ENCODE results near the gene ADAM33. TPM values are rescaled to one million over a fixed set of nuclear protein-coding genes. Genes with fewer than 3 reads are reported as not detected.
A peak's percentile ranks its signal among the peaks of the same experiment; 100 is the strongest.

Gene ADAM33
- total RNA-seq, 1 donor from 2014 or later = 12.6 TPM

DNA sequence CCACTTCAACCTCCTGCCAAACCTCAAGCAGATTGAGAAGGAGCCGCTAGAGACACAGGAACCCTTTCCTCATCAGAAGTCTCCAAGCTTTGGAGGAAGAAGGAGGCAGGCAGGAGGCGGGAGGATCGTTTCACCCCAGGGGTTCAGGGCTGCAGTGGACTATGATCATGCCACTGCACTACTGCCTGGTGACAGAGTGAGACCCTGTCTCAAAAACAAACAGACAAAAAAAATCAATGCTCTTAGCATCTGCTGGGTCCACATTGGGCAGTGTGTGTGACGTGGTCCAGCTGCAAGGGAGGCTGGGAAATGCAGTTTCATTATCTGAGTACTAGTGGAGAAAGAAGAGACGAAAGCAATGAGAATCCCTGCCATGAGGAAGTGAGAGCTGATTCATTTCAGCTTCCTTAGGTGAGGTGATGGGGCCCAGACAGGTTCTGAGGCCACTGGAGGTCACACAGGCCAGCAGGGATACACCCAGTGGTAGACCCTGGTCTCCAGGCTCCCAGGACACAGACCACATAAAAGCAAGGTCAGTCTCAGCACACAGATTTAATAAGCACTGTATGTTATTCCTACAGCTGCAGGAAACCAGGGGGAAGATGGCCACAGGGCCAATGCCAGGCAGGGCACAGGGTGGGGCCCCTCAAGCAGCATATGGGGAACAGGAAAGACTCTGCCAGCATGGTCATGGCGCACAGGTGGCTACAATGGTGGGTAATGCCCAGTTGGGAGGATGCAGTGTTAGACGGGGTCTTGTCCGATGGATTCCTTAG, 22.9 kb downstream of the ADAM33 start:
- no peak for DNase-seq
- ATAC-seq (ENCODE audit: poor library complexity) = no peak
- intact Hi-C loops (cut with DNase I) = no loop called here

GRCh38 chr20:3658019-3658715, 23.6 kb downstream of the ADAM33 start:
- no peak for ATAC-seq (ENCODE audit: poor library complexity)
- no peak for DNase-seq
- intact Hi-C loops (cut with DNase I) = no loop called here

DNA sequence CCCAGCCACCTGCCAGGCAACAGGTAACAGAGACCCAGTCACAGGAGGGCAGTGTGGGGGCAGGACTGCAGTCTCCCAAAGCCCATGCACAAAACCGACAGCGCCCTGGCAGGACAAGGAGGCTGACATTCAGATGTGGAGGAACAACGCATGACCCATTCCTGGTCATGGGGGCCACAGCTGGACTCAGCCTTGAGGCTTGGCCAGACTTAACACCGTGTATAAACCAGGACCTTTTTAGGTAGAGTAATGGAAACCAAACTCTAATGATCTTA, 26.7 kb downstream of the ADAM33 start:
- ATAC-seq (ENCODE audit: poor library complexity) = no peak
- intact Hi-C loops (cut with DNase I) = no loop called here
- no peak for DNase-seq

DNA sequence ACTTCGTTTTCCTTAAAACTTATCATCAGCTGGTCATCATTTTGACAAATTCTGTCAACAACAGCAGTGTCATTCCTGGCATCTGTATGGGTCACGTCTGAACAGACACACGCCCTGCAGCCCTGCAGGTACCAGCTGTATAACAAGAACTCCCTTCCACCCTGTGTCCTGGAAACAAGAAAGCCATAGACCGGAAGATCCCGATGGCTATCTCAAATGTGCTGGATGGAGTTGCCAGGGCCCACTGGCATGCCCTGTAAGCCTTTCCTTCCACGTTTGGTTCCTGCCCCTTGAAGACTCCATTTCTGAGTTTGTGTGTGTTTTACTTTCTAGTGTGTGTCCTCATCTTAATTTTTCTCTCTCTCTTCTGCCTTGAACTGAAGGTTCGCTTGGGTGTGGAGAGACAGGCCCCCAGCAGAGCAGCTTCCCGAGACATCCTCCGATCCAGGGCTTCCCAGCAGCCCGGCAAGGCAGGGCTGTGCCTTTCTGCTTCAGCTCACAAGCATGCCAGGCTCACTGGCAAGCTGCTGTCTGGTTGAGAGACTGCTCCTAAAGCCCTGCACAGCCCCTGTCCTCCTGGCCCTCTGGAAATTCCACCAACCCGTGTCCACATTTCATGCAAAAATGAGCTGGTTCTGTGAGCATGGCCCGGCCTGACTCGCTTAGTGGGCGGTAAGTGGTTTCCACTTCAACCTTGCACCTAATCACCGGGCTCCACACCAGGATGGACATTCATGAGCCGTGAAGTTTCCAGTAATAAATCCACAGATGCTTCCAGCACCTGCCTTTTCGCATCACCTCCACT, 27.3 kb downstream of the ADAM33 start:
- intact Hi-C loops (cut with DNase I) = no loop called here
- no peak for DNase-seq
- no peak for ATAC-seq (ENCODE audit: poor library complexity)

DNA sequence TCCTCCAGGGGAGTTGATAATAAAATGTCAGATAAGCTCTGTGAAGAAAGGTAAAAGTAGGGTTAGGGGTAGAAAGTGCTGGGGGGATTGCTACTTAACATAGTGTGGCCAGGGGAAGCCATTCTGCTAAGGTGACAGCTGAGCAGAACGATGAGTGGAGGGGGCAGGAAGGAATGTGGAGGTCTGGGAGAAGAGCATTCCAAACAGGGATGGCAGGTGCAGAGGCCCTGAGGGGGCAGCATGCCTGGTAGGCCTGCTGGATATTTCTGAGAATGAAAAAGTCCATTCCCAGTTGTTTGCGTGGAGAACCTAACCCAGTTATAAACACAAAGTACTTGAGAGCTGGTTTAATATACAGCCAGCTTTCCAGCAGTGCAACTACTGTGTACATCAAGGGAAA, 27.9 kb downstream of the ADAM33 start:
- intact Hi-C loops (cut with DNase I) = no loop called here
- ATAC-seq (ENCODE audit: poor library complexity) (no peak), DNase-seq (no peak)

DNA sequence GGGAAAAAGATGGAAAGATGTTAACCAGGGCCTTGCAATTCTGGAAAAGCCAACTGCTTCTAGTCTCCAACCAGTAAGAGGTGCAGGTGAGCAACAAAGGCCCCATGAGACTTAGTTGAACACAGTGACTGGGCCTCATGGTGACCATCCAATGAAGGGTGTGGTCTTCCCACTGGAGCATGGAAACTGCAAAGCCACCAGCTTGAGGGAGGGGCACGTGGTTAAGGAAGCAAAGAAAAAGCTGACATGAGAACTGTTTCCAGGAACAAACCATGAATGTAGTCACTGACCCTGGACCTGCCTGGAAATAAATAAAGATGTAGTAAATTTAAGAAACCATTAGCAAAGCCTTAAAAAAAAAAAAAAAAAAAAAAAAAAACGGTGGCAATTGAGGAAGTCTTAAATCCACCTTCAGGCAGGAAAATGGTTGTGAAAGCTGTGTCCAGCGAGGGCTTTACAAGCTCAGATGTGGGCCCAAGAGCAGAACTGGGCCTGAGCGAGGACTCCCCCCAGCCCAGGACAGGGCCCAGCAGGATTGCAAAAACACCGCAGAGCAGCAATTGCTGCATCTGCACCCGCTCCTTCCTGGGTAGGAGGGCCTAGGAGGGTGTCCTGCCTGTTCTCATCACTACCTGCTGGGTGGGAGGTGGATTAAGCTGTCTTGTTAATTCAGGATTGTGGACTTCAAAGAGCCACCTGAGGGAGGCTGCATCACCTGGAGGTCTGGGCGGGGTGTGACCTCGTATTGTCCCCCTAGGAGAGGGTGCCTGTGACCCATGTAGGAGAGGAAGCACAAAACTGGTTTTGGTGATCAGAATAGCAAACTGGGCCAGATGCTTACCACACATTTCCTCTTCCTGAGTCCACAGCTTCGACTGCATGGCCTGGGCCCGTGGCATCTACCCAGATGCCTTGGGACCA, 28.9 kb downstream of the ADAM33 start:
- DNase-seq (no peak), ATAC-seq (ENCODE audit: poor library complexity) (peak; percentile 12)
- intact Hi-C loops (cut with DNase I) = no loop called here

- ATAC-seq (ENCODE audit: poor library complexity) = no peak
- DNase-seq = no peak
- intact Hi-C loops (cut with DNase I) = no loop called here
Measured at GRCh38 chr20:3652221-3652620, 29.6 kb downstream of the ADAM33 start.

DNA sequence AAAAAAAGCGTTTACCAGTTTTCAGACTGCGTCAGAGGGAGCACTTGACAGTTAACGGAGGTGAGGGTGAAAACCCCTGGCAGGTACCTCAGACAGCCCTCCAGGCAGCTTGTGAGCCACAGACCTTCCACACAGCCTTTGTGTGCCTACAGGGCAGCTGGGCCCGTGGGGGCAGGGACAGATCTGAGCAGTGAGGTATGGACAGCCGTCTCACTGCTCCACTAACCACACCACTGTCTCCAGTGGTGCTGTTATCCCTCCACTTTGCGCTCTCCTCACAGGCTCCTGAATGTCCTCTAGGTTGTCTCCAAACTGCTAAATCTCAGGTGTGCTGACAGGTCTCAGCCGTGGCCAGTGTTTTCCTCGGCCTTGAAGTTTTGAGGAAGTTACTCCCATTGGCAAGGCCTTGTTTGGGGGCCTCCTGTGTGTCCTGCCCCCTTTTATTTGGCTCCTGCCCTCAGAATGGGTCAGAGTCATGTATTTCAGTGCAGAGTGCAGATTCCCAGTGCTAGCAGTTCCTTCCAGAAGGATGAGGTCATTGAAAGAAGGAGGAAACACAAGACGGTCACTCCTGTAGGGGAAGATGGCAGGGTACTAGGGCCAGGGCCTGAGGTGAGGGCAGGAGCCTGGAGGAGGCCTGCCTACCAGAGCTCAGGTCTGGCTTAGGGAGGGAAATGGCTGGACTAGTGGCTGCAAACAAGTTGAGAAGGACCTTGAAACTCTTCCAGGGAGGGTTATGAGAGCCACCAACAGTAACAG, 30.4 kb downstream of the ADAM33 start:
- DNase-seq (no peak), ATAC-seq (ENCODE audit: poor library complexity) (no peak)
- intact Hi-C loops (cut with DNase I) = no loop called here

DNA sequence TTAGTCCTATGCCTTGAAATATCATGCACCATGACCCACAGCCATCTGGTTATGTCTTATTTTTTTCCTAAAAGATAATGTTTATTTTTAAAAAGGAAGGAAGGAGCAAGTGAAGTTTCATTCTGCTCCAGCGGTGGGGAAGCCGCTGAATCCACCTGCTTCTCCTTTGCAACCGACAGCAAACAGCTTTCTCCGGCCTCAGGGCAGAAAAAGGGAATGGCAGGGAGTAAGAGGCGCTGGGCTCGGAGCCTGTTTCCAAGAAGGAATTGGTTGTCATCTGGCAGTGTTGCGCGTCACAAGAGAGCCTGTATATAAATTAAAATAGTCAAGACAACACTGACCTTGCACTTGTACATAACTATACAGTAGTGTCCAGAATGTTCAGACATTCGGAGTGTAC, 32.9 kb downstream of the ADAM33 start:
- no peak for ATAC-seq (ENCODE audit: poor library complexity)
- intact Hi-C loops (cut with DNase I) = no loop called here

DNA sequence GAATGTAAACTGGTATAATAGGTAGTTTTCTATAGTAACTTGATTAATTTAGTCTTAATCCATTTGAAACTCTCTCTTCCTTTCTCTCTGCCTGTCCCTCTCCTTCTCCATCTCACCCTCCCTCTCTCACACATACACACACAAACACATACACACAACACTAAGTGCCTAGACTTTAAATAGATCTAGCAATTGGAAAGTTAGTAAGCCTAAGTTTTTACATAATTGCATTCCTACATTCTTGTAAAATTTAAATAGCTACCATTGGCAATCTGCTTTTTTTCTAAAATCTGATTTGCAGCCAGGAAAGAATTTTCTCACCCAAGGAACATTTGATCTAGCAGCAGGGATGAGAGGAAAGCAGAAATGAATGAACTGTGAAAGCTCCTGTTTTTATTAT, 34.3 kb downstream of the ADAM33 start:
- ATAC-seq (ENCODE audit: poor library complexity) = no peak
- intact Hi-C loops (cut with DNase I) = no loop called here
- no peak for DNase-seq

More for the DNA sequence above, 32.9 kb downstream of the ADAM33 start:
- DNase-seq = no peak

DNA sequence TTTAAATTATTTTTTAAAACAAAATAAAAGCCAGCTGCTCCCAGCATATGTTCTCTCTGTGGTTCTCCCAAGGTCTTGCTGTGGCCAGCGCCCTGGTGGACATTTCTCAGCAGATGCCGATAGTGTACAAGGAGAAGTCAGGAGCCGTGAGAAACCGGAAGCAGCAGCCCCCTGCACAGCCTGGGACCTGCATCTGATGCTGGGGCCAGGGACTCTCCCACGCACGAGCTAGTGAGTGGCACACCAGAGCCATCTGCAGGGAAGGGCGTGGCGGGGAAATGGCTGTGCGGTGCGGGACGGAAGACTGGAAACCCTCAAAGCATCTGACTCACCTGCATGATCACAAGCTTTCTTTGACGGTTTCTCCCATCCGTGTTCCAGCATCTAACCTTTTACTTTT, 35.2 kb downstream of the ADAM33 start:
- intact Hi-C loops (cut with DNase I) = no loop called here
- ATAC-seq (ENCODE audit: poor library complexity) = no peak
- no peak for DNase-seq

GRCh38 chr20:3646067-3646440, 35.8 kb downstream of the ADAM33 start:
- intact Hi-C loops (cut with DNase I) = no loop called here
- ATAC-seq (ENCODE audit: poor library complexity) (no peak), DNase-seq (no peak)

- intact Hi-C loops (cut with DNase I) = no loop called here
- no peak for ATAC-seq (ENCODE audit: poor library complexity)
- no peak for DNase-seq
Measured at GRCh38 chr20:3645309-3646066, 36.3 kb downstream of the ADAM33 start.

DNA sequence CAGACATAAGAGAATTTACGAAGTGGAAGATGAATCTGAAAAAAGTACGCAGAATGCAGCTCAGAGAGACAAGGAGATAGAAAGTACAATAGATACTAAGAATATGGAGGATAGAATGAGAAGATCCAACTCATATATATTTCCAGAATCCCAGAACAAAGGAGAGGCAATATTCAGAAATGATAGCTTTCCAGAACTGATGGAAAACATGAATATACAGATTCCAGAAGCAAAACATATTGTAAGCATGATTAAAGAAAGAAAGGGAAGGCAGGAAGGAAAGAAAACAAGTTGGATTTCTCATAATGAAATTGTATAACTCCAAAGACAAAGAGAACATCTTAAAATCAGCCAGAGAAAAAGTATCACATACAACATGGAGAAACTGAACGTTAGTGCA, 41.6 kb downstream of the ADAM33 start:
- DNase-seq = no peak
- no peak for ATAC-seq (ENCODE audit: poor library complexity)
- intact Hi-C loops (cut with DNase I) = no loop called here

- intact Hi-C loops (cut with DNase I) = no loop called here
- no peak for ATAC-seq (ENCODE audit: poor library complexity)
- DNase-seq = no peak
Measured at GRCh38 chr20:3635346-3635745, 46.5 kb downstream of the ADAM33 start.

- no peak for ATAC-seq (ENCODE audit: poor library complexity)
- intact Hi-C loops (cut with DNase I) = no loop called here
- no peak for DNase-seq
Measured at GRCh38 chr20:3633913-3634478, 47.8 kb downstream of the ADAM33 start.

DNA sequence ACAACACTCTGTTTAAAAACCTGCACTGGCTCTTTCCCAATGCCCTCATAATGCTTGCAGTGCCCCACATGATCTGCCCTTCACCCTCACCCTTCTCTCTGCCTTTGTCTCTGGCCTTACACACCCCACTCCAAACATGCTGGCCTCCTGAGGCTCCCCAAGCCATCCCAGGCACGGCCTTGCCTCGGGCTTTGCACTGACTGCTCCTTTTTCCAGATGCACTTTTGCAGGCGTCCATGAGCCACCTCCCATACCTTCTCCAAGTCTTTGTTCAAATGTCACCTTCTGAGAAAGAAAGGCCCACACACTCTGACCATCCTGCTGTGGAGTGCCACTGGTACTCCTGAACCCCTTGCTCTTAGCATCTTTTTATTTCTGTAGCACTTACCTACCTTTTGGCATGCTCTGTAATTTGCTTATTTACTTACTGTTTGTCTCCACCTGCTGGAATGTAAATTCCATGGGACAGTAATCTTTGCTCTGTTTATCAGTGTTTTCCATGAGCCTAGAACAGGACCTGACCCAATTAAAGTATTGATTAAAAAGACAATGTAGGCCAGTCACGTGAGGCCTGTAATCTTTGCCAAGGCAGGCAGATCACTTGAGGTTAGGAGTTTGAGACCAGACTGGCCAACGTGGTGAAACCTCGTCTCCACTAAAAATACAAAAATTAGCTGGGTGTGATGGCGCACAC, 49.4 kb downstream of the ADAM33 start:
- no peak for DNase-seq
- ATAC-seq (ENCODE audit: poor library complexity) = no peak
- intact Hi-C loops (cut with DNase I) = no loop called here
